Mucosa of stomach (tissue), 1 donor: ENCODE data around the gene ZNF514.
A peak's percentile ranks its signal among the peaks of the same experiment; 100 is the strongest.
"Not testable (repeated sequence)": the region's sequence is repeated elsewhere in the genome, so short reads cannot be mapped to it uniquely, and the experiment has no call there.

Experiments
- H3K27me3 ChIP-seq: one replicate; pipeline ENCODE4 v1.7.0; 2013; ENCODE audit warnings: mild to moderate bottlenecking, low read length; ENCODE audit not compliant: control insufficient read depth, insufficient read depth
- H3K36me3 ChIP-seq: one replicate; pipeline ENCODE4 v1.7.0; 2013; ENCODE audit warnings: low read length; ENCODE audit not compliant: control insufficient read depth, insufficient read depth
- H3K4me1 ChIP-seq: one replicate; pipeline ENCODE4 v1.7.0; 2013; ENCODE audit warnings: mild to moderate bottlenecking, low read length; ENCODE audit not compliant: control insufficient read depth, insufficient read depth
- H3K4me3 ChIP-seq: one replicate; pipeline ENCODE4 v1.7.0; 2013; ENCODE audit warnings: low read length
- H3K9ac ChIP-seq: one replicate; pipeline ENCODE4 v1.7.0; 2013; ENCODE audit warnings: mild to moderate bottlenecking, low read length, moderate library complexity
- H3K9me3 ChIP-seq: one replicate; pipeline ENCODE4 v1.7.0; 2013; ENCODE audit warnings: mild to moderate bottlenecking, low read length, moderate library complexity; ENCODE audit not compliant: control insufficient read depth
- donor health status: Pancreatic carcinoma.

The ZNF514 gene

DNA sequence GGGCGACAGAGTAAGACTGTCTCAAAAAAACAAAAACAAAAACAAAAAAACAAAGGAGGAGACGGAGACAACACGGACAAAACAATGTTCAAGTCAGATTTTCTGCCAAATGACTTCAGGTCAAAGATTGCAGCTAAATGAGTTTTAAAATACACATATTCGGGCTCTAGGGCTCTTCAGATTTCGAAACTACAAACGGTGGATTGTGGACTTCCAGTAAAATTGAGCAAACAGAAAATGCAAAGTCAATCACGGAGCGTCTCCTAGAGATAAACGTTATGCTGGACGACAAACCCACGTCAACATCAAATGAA is 38.6 kb downstream of the ZNF514 start:
- Histone ChIP-seq H3K36me3 (no peaks in the 10 kb centered on the region), H3K4me3 (peak overlapping the region; percentile 89), H3K9ac (peak overlapping the region; percentile 89), H3K27me3 (no peaks in the 10 kb centered on the region), H3K4me1 (peaks cover 10% of the 10 kb centered on the region), H3K9me3 (no peaks in the 10 kb centered on the region)

DNA sequence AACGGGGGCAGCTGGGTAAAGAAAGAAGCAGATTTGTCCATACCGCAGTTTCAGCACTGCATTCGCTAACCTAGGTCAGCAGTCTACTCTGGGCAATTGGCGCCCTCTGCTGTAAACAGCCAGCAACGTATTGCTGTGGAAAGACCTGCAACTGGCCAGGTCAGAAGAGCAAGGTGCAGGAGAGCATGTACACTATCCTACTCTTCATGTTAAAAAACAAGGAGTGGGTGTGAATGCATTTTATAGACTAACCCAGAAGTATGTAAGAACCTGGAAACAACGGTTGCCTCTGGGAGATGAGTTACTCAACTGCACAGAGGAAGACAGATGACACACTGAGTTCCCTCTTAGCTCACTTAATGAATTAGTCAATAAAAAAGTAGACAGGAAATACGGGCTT is 44.2 kb downstream of the ZNF514 start:
- Histone ChIP-seq H3K4me3 (no peak overlapping the region), H3K27me3 (no peaks in the 10 kb centered on the region), H3K9ac (no peak overlapping the region), H3K36me3 (no peaks in the 10 kb centered on the region), H3K4me1 (peaks cover 8% of the 10 kb centered on the region), H3K9me3 (no peaks in the 10 kb centered on the region)

DNA sequence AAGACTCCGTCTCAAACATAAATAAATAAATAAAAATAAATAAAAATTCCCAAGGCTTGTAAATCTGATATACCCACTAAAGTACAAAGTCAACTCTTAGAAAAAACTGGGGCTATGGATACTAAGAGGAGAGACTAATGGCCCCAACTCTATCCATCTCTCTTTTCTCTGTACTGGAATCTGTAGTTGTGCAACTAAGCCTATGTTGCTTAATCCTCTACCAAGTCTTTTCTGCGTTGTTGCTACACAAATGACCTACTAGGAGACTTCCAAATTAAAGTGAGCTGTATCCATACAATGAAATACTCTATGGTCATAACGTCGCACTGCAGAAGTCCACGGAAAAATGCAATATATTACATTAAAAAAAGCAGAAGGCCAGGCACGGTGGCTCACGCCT is 46.2 kb downstream of the ZNF514 start:
- H3K9me3 ChIP-seq = no peaks in the 10 kb centered on the region
- H3K4me1 ChIP-seq = no peaks in the 10 kb centered on the region
- no peak overlapping the region for H3K4me3 ChIP-seq
- H3K27me3 ChIP-seq = no peaks in the 10 kb centered on the region
- H3K9ac ChIP-seq = no peak overlapping the region
- H3K36me3 ChIP-seq = no peaks in the 10 kb centered on the region

- H3K36me3 ChIP-seq = peaks cover 10% of the 10 kb centered on the region
Observed at GRCh38 chr2:95110395-95110794, 49.3 kb downstream of the ZNF514 start.

DNA sequence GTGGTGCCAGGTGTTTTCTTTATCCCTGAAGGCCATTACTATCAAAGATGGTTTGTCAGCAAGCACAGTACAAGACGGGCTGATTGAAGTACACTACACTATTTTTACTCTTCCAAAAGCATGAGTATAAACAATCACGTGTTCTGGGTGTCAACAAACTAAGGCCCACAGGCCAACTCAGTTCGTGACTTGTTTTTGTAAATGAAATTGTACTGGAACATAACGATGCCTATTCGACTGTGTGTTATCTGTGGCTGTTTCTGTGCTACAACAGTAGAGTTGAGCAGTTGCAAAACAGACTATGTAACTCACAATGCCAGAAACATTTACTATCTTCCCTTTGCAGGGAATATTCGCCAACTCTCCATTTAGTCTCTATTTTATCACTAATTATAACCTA is 50.4 kb downstream of the ZNF514 start:
- Histone ChIP-seq H3K4me3 (no peak overlapping the region), H3K36me3 (peaks cover 14% of the 10 kb centered on the region), H3K27me3 (no peaks in the 10 kb centered on the region), H3K9me3 (no peaks in the 10 kb centered on the region), H3K4me1 (no peaks in the 10 kb centered on the region), H3K9ac (no peak overlapping the region)

More at GRCh38 chr2:95110395-95110794, 49.3 kb downstream of the ZNF514 start:
- no peaks in the 10 kb centered on the region for H3K4me1 ChIP-seq
- H3K9me3 ChIP-seq = no peaks in the 10 kb centered on the region
- no peaks in the 10 kb centered on the region for H3K27me3 ChIP-seq
- H3K9ac ChIP-seq = no peak overlapping the region
- H3K4me3 ChIP-seq = no peak overlapping the region

DNA sequence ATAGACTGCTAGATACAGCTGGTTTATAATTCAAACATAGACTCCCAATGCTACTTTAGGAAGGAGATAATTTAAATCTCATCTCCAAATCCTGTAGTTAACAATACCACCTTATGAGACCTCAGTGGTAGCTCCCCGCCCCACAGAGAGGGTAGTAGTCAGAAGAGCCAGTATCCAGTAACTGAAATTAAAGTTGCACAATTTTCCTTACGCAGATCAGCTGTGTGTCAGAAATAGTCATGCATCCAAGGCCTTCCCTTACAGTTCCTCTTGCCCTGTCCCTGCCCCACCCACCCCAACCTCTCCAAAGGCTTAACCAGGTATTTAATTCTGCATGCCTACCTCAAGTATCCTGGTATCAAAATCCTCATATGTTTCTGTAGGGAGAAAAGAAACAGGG is 53.6 kb downstream of the ZNF514 start:
- Histone ChIP-seq H3K9ac (no peak overlapping the region), H3K4me1 (no peaks in the 10 kb centered on the region), H3K27me3 (no peaks in the 10 kb centered on the region), H3K4me3 (no peak overlapping the region), H3K9me3 (no peaks in the 10 kb centered on the region), H3K36me3 (peaks cover 14% of the 10 kb centered on the region)

- H3K36me3 ChIP-seq = peaks cover 14% of the 10 kb centered on the region
- H3K27me3 ChIP-seq = no peaks in the 10 kb centered on the region
- H3K9me3 ChIP-seq = no peaks in the 10 kb centered on the region
- H3K9ac ChIP-seq = no peak overlapping the region
- no peaks in the 10 kb centered on the region for H3K4me1 ChIP-seq
- H3K4me3 ChIP-seq = no peak overlapping the region
Observed at GRCh38 chr2:95104606-95105005, 55.0 kb downstream of the ZNF514 start.

- no peaks in the 10 kb centered on the region for H3K4me1 ChIP-seq
- no peak overlapping the region for H3K9ac ChIP-seq
- H3K36me3 ChIP-seq = peaks cover 4% of the 10 kb centered on the region
- no peak overlapping the region for H3K4me3 ChIP-seq
- no peaks in the 10 kb centered on the region for H3K9me3 ChIP-seq
- no peaks in the 10 kb centered on the region for H3K27me3 ChIP-seq
Observed at GRCh38 chr2:95099910-95100309, 59.7 kb downstream of the ZNF514 start.

DNA sequence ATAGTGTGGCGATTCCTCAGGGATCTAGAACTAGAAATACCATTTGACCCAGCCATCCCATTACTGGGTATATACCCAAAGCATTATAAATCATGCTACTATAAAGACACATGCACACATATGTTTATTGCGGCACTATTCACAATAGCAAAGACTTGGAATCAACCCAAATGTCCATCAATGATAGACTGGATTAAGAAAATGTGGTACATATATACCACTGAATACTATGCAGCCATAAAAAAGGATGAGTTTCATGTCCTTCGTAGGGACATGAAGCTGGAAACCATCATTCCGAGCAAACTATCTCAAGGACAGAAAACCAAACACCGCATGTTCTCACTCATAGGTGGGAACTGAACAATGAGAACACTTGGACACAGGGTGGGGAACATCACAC is 61.4 kb downstream of the ZNF514 start:
- not testable (repeated sequence) for H3K27me3 ChIP-seq, H3K9me3 ChIP-seq, H3K4me1 ChIP-seq, H3K36me3 ChIP-seq, H3K9ac ChIP-seq, H3K4me3 ChIP-seq
